Stimulated activated CD8-positive, alpha-beta memory T cell treated with anti-CD3 and anti-CD28 coated beads, Interleukin-15, amount 100 ng/mL, for 48 hours (primary cell): ENCODE measurements around the gene ARHGAP10.

Experiments
- DNase-seq, 2 donors: peaks; one replicate each; pipeline ENCODE4 v3.0.0-alpha.2; 2020; ENCODE audit warnings: low read depth in 2 of 2

ARHGAP10 gene

DNA sequence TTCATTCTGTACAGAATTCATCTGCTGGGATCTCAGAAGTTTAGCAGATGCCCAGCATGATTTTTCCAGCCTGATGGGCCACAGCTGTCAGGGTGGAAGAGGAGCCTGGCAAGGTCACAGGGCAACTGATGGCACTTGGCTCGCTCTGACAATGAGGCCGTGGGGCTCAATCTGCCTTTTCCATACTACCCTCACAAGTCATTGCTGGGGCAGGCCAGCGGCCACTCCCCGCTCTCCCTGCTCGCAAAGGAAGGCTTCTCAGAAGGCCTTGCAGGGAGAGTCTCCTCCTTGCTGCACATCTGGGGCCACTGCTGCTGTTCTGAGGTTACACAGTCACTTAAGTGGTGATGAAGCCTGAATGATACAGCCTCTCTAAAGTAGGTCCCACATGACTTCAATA lies 361.2 kb downstream of the ARHGAP10 start:
- DNase-seq: no peak

DNA sequence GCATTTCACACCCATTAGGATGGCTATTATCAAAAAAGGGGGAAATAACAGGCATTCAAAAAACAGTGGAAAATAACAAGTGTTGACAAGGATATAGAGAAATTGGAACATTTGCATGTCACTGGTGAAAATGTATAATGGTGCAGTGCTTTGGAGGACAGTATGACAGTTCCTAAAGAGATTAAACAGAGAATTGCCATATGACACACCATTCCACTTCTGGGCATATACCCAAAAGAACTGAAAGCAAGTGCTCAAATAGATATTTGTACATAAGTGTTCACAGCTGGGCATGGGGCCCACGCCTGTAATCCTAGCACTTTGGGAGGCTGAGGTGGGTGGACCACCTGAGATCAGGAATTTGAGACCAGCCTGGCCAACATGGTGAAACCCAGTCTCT lies 362.3 kb downstream of the ARHGAP10 start:
- DNase-seq: no peak

DNA sequence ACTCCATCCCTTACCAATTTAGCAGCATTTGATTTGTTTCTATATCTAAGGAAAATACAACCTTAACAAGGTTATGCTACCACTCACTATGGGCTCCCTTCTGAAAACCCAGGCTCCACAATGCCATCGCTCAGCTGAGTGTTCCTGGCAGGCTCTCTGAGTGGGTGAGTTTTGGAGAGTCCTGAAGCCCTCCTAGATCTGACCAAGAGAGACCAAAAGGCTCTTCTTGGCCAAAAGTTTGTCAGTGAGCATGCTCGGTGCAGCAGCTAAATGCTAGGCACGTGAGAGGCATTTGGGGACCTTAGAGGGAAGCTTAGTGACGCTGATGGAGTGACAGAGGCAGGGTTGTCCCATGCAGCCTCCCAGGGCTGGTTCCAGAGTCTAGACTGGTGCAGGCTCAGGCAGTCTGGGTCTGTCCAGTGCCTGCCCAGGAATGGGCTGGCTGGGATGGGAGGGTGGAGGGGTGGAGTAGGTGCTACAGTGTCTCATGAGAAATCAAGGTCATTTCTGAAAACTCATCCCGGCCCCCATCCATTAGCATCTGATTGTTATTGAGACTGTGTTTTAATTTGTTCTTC lies 363.5 kb downstream of the ARHGAP10 start:
- no peak for DNase-seq

DNA sequence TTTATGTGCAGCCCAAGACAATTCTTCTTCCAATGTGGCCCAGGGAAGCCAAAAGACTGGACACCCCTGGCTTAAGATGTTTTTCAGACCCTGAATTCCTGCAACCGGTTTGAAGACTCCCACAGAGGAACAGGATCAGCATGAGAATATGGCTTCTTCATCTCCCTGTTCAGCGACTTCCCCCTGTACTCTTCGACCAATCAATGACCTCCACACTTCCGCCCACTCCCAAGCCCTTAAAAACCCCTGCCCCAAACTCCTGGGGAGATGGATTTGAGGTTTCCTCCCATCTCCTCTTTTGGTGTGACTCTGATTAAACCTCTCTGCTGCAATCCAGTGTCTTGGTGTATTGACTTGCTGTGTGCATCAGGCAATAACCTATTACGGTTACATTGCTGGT lies 365.9 kb downstream of the ARHGAP10 start:
- DNase-seq: no peak

DNA sequence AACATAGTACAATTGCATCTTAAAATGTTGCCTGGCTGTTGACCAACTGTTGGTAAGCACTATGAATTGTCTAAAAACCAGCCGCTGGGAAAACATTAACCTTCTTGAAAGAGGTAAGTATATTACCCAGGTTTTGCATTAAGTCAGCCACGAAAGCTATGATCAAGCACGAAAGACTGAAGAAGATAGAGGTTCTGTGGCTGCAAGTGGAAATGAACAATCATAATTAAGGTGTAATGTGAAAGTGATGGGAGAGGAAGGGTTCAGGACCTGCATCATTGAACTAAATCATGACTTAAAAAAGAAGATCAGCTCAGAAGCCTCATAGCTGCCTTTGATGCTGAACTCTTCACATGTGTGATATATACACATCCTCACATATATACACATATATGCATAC lies 369.3 kb downstream of the ARHGAP10 start:
- no peak for DNase-seq

DNA sequence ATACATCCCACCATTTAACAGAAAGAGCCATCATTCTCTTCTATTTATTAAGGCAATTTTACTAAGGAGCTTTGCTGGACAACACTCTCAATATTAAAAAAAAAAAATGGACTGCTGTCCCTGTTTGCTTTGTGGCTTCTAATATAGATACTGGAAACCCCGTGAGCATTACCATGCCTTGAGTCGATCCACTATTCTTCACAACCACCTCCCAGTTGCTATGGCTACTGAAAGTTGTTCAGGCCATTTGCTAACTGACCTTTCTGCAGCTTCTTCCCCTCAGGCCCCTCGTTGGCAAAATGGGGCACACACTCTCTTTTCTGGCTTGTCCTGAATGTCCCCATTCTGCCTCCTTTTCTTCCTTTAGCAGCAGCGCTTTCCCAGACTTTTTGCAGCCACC lies 369.9 kb downstream of the ARHGAP10 start:
- DNase-seq: no peak

DNA sequence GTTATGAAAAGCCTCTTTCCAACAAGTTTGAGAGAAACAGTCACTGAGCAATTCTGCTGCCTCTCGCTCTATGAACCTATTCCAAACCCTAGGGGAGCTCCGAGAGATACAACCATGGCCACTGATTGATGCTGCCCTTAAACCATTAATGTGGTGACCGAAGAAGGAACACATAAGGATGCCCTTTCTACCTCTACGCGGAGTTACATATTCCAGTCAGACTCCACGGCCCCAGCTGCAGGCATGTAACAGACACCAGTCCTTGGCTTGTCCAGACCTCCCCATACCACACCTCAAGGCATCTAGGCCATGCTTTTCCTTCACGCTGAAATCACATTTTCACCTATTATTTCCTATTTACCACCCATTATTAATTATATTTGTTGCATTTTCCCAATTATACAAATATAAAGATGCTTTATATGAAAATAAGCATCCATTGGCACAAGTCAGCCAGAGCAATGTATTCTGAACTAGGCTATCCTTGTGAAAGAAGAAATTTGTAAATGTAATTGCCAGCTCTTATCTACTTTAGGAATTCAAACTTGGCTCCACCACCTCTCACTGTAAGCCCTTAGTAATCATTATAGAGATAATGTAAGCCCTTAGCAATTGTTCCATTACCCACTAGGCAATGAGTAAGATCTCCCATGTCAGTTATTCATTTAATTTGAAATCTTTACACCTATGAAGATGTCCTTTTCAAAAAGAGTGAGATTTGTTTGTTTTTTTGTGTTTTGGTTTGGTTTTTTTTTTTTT lies 371.9 kb downstream of the ARHGAP10 start:
- no peak for DNase-seq

DNA sequence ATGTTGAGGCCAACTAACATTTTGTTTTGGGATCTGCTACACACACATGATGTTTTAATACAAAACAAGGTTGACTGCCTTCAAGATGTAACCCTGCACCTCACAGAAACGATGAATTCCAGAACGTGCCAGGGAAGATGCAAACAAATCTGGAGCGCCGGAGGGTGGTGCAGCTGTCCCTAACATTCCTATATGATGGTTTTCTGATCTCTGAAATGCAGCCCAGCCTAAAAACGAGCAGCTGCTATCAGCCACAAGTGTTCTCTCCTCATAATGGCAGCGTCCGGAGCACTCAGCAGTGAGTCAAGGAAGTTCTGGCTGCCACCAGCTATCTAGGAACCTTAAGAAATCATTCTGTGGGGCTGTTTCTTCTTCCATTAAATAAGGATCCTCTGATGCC lies 376.9 kb downstream of the ARHGAP10 start:
- no peak for DNase-seq

DNA sequence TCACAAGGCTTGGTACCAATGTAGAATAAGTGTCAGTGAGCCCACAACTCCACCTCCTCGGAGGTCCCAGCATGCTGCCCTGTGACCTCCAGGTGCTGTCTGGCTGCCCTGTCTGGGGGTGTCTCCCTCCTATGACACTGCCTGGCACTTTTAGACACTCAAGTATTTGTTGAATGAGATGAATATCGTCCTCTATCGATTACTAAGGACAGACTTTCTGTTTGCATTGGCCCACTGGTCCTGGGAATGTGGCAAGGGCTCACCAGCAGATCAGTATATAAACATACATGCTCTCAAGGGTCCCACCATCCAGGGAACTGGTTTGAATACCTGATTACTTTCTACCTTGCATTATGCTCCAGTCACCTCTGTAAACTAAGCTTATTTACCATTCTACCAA lies 377.3 kb downstream of the ARHGAP10 start:
- DNase-seq: no peak

DNA sequence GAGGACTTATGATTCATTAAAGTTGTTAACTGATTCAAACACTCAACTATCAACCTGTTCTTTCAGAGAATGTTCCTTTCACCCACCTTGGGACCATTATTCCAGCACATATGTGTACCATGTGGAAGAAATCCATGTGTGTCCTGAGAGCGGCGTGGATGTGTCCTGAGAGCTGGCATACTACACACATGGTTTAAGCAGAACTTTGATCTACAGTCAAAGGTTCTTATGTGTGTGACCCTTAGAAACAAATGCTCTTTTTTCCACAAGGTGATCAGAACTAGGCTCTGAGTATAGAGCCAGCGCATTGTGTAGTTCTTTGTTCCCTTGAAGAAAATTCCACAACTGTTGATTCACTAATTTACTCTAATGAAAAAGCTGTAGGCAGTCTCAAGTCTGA lies 378.3 kb downstream of the ARHGAP10 start:
- DNase-seq: no peak

DNA sequence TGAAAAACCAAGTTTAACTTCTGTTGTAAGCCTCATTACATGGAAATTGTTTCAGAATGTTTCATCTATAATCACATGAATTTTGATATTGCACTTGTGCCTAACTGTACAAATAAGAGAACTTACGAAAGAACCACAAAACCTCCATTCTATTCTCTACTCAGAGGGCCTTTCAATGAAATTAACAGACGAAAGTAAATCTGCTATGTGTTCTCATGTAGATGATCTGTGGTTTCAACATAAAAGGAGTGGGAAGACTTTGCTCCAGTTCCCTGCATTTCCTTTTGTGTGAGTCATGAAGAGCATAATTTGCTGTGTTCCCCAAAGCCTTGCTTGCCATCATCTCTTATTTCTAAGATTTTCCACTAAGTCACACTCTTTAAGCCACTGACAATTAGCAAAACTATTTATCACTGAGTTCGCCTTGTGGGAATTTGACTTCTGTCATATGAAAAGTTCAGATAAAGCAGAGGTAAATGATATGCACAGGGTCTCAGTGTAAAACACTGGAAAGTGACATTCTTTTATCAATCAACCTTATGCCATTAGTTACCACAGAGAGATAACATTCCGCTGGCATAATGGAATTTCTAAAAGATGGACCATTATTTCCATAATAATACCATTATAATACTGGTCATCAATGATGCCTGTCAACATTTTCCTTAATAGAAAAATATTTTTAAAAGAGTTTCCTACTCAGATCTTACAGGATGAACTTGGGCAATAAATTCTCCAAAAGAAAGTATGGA lies 380.5 kb downstream of the ARHGAP10 start:
- DNase-seq: no peak

DNA sequence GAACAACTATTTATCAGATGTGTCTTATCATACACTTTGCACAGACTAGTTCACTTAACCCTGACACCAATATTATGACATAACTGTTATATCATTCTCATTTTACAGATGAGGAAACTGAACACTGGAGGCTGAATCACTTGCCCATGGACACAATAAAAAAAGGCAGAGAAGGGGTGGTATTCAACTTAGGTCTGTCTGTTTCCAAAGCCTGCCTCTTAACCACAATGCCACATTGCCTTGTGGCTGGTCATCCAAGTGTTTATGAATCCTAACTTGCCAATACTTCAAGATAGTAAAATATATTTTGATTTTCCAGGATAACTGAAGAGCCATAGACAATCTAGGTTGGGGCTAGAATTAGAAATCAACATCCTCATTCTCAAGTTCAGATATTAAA lies 382.5 kb downstream of the ARHGAP10 start:
- no peak for DNase-seq

DNA sequence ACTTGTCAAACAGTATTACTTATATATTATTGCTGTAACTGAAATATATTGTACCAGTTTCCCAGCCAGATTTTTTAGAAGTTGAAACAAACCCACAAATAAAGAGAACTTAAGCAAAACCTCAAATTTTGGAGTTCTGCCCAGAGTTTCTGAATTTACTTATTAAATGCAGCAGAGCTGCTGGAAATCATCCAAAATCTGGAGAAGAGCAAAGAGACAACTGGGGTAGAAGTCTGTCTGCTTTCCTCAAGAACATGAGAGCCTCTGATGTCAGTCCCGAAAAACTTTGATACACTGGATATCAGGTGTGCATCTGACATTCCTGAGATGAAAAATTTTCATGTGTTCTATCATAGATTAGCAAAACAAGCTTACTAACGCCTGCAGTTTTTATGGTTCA lies 384.4 kb downstream of the ARHGAP10 start:
- no peak for DNase-seq

DNA sequence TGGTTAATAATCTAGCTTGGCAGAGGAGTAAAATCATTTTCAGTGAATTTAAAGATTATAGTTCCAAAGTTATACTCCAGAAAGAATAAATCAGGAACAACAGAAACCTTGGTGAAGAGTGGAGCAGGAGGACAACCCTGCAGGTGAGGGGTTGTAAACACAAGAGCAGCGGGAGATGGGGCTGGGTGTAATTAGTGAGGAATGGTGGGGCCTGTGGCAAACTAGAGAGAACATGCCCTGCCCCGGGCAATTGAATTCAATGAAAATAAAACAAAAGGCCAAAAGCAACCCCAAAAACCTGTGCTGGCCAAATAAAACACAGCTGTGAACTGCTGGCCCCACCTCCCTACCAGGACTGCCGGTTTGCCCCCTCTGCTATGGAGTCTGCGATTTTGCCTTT lies 385.1 kb downstream of the ARHGAP10 start:
- no peak for DNase-seq

DNA sequence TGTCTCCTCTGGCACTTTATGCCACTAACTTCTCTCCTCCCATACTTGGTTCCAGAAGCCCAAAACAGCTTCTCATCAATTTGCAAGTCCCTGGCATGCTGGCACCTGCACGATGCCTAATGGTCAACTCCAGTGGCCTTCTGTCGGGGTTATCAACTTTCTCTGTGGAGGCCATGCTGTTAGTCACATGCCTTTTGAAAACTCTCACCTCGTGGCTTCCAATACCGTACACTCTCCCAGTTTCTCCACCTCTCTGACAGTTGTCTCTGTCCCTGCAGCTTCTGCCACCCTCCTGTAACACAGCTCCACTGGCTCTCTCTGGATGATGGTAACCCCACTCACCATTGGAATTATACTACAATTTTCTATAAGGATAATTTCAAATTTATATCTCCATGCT lies 386.3 kb downstream of the ARHGAP10 start:
- DNase-seq: no peak

DNA sequence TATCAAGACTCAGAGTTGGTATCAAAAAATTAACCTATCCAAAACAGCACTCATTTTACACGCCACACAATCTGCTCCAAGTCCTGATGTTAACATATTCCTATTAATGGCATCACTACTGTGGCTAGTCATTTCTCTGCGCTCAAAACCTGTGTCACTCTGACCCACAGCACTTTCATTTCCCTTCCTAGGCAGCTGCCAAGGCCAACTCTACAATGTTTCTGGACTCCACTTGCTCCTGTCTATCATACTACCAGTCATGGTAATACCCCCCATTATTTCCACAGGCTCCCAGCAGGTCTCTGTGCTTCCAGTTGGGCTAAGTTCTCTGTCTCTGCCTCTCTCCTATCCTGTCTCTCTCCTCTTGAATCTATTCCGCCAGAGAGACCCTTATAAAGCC lies 386.7 kb downstream of the ARHGAP10 start:
- DNase-seq: no peak

DNA sequence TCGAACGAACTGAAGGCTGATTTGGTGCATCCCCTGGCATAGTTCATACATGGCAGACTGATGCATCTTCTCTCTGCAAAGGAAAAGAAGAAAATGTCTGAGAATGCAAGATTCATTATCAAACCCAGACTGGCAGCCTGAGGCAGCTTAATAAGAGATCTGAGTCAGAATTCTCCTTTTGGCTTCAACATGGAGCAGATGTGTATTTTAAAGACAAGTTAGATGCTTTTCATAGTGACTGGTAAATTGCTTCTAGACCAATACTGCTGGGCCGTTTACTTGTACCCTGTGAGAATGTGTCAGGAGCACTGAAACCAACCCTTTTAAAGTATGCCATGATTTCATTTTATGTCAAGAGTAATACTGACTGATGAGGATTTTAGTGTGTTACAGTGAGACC lies 388.3 kb downstream of the ARHGAP10 start:
- no peak for DNase-seq
